GDM1 (cell line): ENCODE results near the gene SMAD7.
"Not testable (repeated sequence)": the region's sequence is repeated elsewhere in the genome, so short reads cannot be mapped to it uniquely, and the experiment has no call there.

ENCODE experiments used
- DNase-seq: peaks from one replicate; lab custom pipeline; 2025; lab: John Stamatoyannopoulos, UW

The SMAD7 gene

GRCh38 chr18:48877941-48878340 lies 72.8 kb downstream of the SMAD7 start:
- DNase-seq: no peak

- DNase-seq: no peak
These were observed 74.2 kb downstream of the SMAD7 start for GRCh38 chr18:48876590-48876989.

- DNase-seq: no peak
These were observed 74.7 kb downstream of the SMAD7 start for GRCh38 chr18:48875942-48876511.

- DNase-seq: no peak
These were observed 75.3 kb downstream of the SMAD7 start for GRCh38 chr18:48875314-48875941.

- no peak for DNase-seq
These were observed 76.0 kb downstream of the SMAD7 start for GRCh38 chr18:48874701-48875162.

- DNase-seq: no peak
These were observed 76.5 kb downstream of the SMAD7 start for GRCh38 chr18:48874233-48874632.

- no peak for DNase-seq
These were observed 78.3 kb downstream of the SMAD7 start for GRCh38 chr18:48872234-48873145.

- DNase-seq: no peak
These were observed 79.2 kb downstream of the SMAD7 start for GRCh38 chr18:48871391-48872166.

GRCh38 chr18:48870926-48871325 lies 79.8 kb downstream of the SMAD7 start:
- DNase-seq: not testable (repeated sequence)
